SK-N-MC (cell line): Measurements from ENCODE around the gene C9orf152.

Experiments used
- EZH2 ChIP-seq: fragments of 200-600 bp; sonication (generic); IDR thresholded peaks from one replicate; pipeline ENCODE4 v1.6.1; 2017; ENCODE audit warnings: antibody characterized with exemption
- POLR2AphosphoS5 ChIP-seq: IDR thresholded peaks from 2 replicates; pipeline ENCODE4 v1.6.1; 2012; ENCODE audit warnings: mild to moderate bottlenecking, low read depth, low read length, borderline replicate concordance

DNA sequence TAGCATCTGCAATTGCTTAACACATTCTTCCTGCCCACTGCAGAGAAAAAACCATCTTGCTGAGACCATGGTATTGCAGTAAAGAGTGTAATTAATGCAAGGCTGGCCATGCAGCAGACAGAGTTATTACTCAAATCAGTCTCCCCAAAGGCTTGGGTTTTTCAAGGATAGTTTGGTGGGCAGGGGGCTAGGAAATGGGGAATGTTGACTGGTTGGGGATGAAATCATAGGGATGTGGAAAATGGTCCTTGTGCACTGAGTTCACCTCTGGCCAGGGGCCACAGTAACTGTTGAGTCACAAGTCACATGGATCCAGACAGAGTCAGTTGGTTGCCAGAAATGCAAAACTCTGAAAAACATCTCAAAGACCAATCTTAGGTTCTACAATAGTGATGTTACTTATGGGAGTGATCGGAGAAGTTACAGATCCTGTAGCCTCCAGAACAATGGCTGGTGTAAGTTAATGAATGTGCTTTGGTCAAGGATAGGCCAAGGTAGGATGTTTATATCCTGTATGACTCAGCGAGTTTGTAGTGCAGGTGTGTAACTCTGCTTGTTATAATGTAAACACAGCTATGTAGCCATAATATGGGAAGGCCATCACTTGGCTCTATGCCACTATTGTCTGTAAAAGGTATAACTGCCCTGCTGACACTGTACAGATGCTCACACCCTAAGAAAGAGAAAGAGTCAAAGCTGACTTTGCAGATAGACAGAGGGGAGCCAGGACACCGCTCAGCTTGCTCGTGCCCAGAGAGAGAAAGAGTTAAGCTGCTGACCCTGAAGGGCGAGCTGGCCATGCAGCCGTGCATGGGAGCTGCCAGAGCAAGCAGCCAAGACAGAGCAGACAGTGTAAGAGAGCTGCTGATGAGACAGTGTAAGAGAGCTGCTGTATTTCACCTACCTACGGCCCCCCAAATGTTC is 27.2 kb downstream of the C9orf152 start:
- TF ChIP-seq EZH2: no peak
- no peak for TF ChIP-seq POLR2AphosphoS5
